Activated B cell treated with CpG ODN at 0.5 μM for 24 hours (primary cell): ENCODE results near the gene SUPT4H1. TPM values are rescaled to one million over a fixed set of nuclear protein-coding genes. Genes with fewer than 3 reads are reported as not detected.
"Not testable (repeated sequence)": the region's sequence is repeated elsewhere in the genome, so short reads cannot be mapped to it uniquely, and the experiment has no call there.

Experiments used
- ATAC-seq: fragments of 200-7000 bp; cut with Tn5 transposase; one replicate; pipeline ENCODE4 v1.10.0; 2021; ENCODE audit warnings: low read depth, mild to moderate bottlenecking, moderate library complexity
- CTCF ChIA-PET: fragments of 350-600 bp; sonication (Branson Sonifier 250); formaldehyde crosslinking; loops from one replicate; lab custom pipeline; 2021; ENCODE audit warnings: antibody characterized with exemption; lab: Charles Lee
- POLR2A ChIA-PET: fragments of 350-600 bp; sonication (Branson Sonifier 250); formaldehyde crosslinking; loops from one replicate; lab custom pipeline; 2021; ENCODE audit warnings: antibody characterized with exemption; lab: Charles Lee
- DNase-seq: peaks from one replicate; pipeline ENCODE4 v3.0.0; 2022
- H3K27ac Mint-ChIP-seq: one replicate; pipeline ENCODE4 v1.8.0; 2020; ENCODE audit warnings: mixed read lengths
- H3K27me3 Mint-ChIP-seq: one replicate; pipeline ENCODE4 v1.8.0; 2021; ENCODE audit warnings: mixed read lengths
- H3K36me3 Mint-ChIP-seq: one replicate; pipeline ENCODE4 v1.8.0; 2021; ENCODE audit warnings: low read depth, mixed read lengths
- H3K4me1 Mint-ChIP-seq: one replicate; pipeline ENCODE4 v1.8.0; 2021; ENCODE audit warnings: mixed read lengths
- H3K4me3 Mint-ChIP-seq: one replicate; pipeline ENCODE4 v1.8.0; 2020; ENCODE audit warnings: mild to moderate bottlenecking, mixed read lengths
- H3K9me3 Mint-ChIP-seq: one replicate; pipeline ENCODE4 v1.8.0; 2020; ENCODE audit warnings: mixed read lengths
- intact Hi-C: fragments of 100-400 bp; cut with micrococcal nuclease; formaldehyde crosslinking; loops from one replicate; pipeline ENCODE4 v1.15.1; 2024
- total RNA-seq: library from RNA; stranded (reverse); gene quantifications from 2 replicates; pipeline ENCODE4 v1.2.3, GENCODE V29; 2022
- TF ChIP-seq, protein P1 (sequence below): fragments of 200-600 bp; IDR thresholded peaks from one replicate; pipeline ENCODE4 v1.8.0; 2022; ENCODE audit warnings: antibody characterized with exemption, mild to moderate bottlenecking

The SUPT4H1 gene
- total RNA-seq, 1 donor from 2014 or later: 90.2 TPM

DNA sequence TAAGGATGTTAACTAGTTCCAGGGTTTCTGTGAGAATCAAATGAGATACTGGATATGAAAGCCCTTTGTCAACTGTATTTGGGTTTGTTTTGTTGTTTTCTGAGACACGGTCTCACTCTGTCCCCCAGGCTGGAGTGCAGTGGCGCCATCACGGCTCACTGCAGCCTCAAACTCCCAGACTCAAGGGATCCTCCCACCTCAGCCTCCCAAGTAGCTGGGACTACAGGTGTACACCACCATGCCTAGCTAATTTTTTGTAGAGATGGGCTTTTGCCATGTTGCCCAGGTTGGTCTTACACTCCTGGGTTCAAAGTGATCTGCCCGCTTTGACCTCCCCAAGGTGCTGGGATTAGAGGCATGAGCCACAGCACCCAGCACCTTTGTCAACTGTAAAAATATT is 8.9 kb downstream of the SUPT4H1 start:
- POLR2A ChIA-PET: interaction anchor here (1.5 to 18.6 kb wide), 7 partner anchors 10 to 288 kb away, joined by 6 to 3007 read pairs (median 21); partner anchors contain the start of genes HSF5, RNF43, SUPT4H1 and TSPOAP1
- TF ChIP-seq, protein P1, sequence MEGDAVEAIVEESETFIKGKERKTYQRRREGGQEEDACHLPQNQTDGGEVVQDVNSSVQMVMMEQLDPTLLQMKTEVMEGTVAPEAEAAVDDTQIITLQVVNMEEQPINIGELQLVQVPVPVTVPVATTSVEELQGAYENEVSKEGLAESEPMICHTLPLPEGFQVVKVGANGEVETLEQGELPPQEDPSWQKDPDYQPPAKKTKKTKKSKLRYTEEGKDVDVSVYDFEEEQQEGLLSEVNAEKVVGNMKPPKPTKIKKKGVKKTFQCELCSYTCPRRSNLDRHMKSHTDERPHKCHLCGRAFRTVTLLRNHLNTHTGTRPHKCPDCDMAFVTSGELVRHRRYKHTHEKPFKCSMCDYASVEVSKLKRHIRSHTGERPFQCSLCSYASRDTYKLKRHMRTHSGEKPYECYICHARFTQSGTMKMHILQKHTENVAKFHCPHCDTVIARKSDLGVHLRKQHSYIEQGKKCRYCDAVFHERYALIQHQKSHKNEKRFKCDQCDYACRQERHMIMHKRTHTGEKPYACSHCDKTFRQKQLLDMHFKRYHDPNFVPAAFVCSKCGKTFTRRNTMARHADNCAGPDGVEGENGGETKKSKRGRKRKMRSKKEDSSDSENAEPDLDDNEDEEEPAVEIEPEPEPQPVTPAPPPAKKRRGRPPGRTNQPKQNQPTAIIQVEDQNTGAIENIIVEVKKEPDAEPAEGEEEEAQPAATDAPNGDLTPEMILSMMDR: no peak
- no peak for ATAC-seq
- Mint-ChIP-seq H3K27ac (peak overlapping the region; percentile 99), H3K9me3 (no peaks in the 10 kb centered on the region), H3K4me3 (peak overlapping the region; percentile 83), H3K27me3 (no peaks in the 10 kb centered on the region), H3K36me3 (peaks cover 58% of the 10 kb centered on the region), H3K4me1 (peaks cover 95% of the 10 kb centered on the region)
- intact Hi-C loops: no loop called here
- CTCF ChIA-PET: interaction anchor here (1.6 to 3.5 kb wide), 7 partner anchors 7 to 145 kb away, joined by 7 to 129 read pairs (median 21); partner anchors contain the start of genes HSF5, RNF43 and SUPT4H1
- no peak for DNase-seq

DNA sequence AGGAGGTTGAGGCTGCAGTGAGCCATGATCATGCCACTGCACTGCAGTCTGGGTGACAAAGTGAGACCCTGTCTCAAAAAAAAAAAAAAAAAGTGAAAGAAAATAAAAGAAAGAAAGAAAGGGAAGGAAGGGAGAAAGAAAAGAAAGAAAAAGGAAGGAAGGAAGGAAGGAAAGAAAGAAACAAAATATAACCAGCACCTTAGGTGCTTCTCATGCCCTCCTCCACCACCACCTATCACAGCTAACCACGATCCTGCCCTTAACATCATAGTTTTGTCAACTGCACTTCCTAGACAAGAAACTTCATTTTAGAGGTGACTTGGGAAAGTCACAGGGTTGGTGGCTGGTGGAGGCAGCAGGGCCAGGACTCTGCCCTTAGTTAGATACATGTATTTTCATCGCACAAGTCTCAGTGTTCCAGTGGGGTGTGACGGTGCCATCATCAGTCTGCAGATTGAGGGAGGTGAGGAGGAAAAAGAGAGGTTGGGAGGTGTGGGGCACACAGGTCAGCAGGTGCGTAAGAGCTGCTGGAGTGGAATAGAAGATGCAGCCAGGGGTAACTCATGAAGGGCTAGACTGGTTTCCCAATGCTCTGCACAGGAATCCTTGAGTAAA is 10.0 kb downstream of the SUPT4H1 start:
- TF ChIP-seq, protein P1: no peak
- Mint-ChIP-seq H3K27me3 (no peaks in the 10 kb centered on the region), H3K9me3 (no peaks in the 10 kb centered on the region), H3K36me3 (peaks cover 47% of the 10 kb centered on the region), H3K4me3 (peak overlapping the region; percentile 83), H3K4me1 (peaks cover 98% of the 10 kb centered on the region), H3K27ac (peak overlapping the region; percentile 99)
- intact Hi-C loops: no loop called here
- no peak for ATAC-seq
- CTCF ChIA-PET: interaction anchor here (1.9 to 3.5 kb wide), 2 partner anchors 10 to 24 kb away, joined by 6 to 89 read pairs; no protein-coding TSS in a partner anchor
- POLR2A ChIA-PET: interaction anchor here (0.7 to 18.6 kb wide), 5 partner anchors 11 to 352 kb away, joined by 3 to 3007 read pairs (median 7); partner anchors contain the start of genes SUPT4H1 and TSPOAP1
- DNase-seq: no peak

DNA sequence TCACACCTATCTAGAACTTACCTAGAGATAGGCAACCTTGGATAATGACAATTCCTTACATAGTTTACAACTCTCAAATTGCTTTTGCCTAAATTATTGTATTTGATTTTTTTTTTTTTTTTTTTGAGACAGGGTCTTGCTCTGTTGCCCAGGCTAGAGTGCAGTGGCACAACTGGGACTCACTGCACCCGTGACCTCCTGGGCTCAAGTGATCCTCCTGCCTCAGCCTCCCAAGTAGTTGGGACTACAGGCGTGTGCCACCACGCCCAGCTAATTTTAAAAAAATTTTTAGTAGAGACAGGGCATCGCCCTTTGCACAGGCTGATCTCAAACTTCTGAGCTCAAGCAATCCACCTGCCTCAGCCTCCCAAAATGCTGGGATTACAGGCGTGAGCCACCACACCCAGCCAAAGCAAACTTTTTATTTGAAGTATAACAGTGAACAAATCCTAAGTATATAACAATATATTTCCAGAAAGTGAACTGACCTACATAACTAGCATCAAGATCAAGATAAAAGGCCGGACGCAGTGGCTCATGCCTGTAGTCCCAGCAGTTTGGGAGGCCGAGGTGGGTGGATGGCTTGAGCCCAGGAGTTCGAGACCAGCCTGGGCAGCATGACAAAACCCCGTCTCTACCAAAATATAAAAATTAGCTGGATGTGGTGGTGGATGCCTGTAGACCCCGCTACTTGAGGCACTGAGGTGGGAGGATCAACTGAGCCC is 10.7 kb downstream of the SUPT4H1 start:
- H3K9me3 Mint-ChIP-seq, DNase-seq, ATAC-seq, intact Hi-C loops, H3K27me3 Mint-ChIP-seq: not testable (repeated sequence)
- ChIA-PET CTCF (interaction anchor here (1.9 kb wide), 1 partner anchor 24 kb away, joined by 6 read pairs; no protein-coding TSS in a partner anchor), POLR2A (interaction anchor here (0.7 to 18.6 kb wide), 4 partner anchors 12 to 144 kb away, joined by 3 to 3007 read pairs (median 433); partner anchors contain the start of genes SUPT4H1 and TSPOAP1)
- peak overlapping the region; percentile 100 for H3K4me3 Mint-ChIP-seq
- H3K36me3 Mint-ChIP-seq: peaks cover 40% of the 10 kb centered on the region
- H3K27ac Mint-ChIP-seq: peak overlapping the region; percentile 99
- H3K4me1 Mint-ChIP-seq: peaks cover 99% of the 10 kb centered on the region

DNA sequence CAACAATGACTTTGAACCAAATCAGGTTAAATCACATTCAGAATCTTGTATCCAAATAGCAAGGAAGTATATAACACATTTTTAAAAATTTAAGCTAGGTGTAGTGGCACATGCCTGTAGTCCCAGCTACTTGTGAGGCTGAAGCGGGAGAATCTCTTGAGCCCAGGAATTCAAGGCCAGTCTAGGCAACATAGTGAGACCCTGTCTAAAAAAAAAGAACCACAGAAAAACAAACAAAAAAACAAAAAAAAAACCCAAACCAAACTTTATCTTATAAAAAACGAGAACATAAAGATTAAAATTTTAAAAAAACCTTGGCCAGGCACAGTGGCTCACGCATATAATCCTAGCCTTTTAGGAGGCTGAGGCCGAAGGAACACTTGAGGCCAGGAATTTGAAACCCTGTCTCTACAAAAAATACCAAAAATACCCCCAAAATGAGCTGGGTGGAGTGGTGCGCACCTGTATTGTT is 11.6 kb downstream of the SUPT4H1 start:
- Mint-ChIP-seq H3K27ac (peak overlapping the region; percentile 99), H3K36me3 (peaks cover 32% of the 10 kb centered on the region), H3K9me3 (no peaks in the 10 kb centered on the region), H3K27me3 (no peaks in the 10 kb centered on the region), H3K4me1 (peaks cover 99% of the 10 kb centered on the region), H3K4me3 (peak overlapping the region; percentile 100)
- intact Hi-C loops: no loop called here
- ATAC-seq (no peak), DNase-seq (no peak)
- ChIA-PET POLR2A (interaction anchor here (0.8 to 18.6 kb wide), 5 partner anchors 13 to 291 kb away, joined by 3 to 3007 read pairs (median 191); partner anchors contain the start of genes RNF43, SUPT4H1 and TSPOAP1), CTCF (interaction anchor here (1.2 to 1.9 kb wide), 2 partner anchors 13 to 23 kb away, joined by 4 to 6 read pairs; no protein-coding TSS in a partner anchor)
- TF ChIP-seq, protein P1: no peak

DNA sequence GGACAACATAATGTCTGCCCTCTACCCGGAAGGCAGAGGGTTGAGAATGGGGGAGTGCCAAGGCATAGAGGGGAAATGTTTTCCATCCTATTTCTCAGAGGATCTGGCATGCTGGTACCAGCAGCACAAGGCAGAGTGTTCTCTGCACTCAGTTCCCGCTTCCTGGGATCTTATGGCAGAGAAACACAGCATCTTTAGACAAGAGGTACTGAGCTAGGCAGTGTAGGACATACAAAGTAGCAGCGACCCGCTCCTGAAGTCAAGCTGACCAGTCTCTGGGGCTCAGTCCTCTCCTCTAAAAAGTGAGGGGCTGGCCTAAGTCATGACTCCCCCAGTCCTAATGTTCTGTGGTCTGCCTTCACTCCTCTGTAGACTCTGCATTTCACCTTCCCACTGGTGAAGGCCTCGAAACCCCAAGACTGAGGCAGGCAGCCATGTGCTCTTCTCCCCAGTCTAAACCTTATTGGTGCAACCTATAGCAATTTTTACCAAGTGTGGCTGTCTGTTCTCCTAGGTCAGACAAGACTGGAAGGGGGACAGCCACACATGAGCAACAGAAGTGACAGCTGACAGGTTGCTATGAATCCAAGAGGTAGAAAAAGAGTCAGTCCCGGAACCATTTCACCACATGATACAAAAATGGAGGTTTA is 12.1 kb downstream of the SUPT4H1 start:
- intact Hi-C loops: loop anchor here (5.0 to 10.0 kb wide), 4 partner anchors 292 to 815 kb away; partner anchors contain the start of genes PRR11 and SKA2
- peak overlapping the region; percentile 100 for H3K4me3 Mint-ChIP-seq
- peak overlapping the region; percentile 99 for H3K27ac Mint-ChIP-seq
- no peaks in the 10 kb centered on the region for H3K27me3 Mint-ChIP-seq
- H3K4me1 Mint-ChIP-seq: peaks cover 99% of the 10 kb centered on the region
- POLR2A ChIA-PET: interaction anchor here (0.7 to 18.6 kb wide), 8 partner anchors 13 to 291 kb away, joined by 3 to 3007 read pairs (median 26); partner anchors contain the start of genes HSF5, RNF43, SUPT4H1 and TSPOAP1
- TF ChIP-seq, protein P1: no peak
- CTCF ChIA-PET: interaction anchor here (1.2 to 5.3 kb wide), 3 partner anchors 12 to 22 kb away, joined by 4 to 47 read pairs (median 15); partner anchors contain the start of gene SUPT4H1
- H3K9me3 Mint-ChIP-seq: no peaks in the 10 kb centered on the region
- no peak for DNase-seq
- ATAC-seq: no peak
- H3K36me3 Mint-ChIP-seq: peaks cover 26% of the 10 kb centered on the region
